Activated CD8-positive, alpha-beta memory T cell treated with anti-CD3 and anti-CD28 coated beads for 24 hours (primary cell): ENCODE data around the gene ZER1.
"Not testable (repeated sequence)": the region's sequence is repeated elsewhere in the genome, so short reads cannot be mapped to it uniquely, and the experiment has no call there.

ENCODE experiments used
- DNase-seq: peaks from one replicate; pipeline ENCODE4 v3.0.0-alpha.2; 2020

The ZER1 gene

DNA sequence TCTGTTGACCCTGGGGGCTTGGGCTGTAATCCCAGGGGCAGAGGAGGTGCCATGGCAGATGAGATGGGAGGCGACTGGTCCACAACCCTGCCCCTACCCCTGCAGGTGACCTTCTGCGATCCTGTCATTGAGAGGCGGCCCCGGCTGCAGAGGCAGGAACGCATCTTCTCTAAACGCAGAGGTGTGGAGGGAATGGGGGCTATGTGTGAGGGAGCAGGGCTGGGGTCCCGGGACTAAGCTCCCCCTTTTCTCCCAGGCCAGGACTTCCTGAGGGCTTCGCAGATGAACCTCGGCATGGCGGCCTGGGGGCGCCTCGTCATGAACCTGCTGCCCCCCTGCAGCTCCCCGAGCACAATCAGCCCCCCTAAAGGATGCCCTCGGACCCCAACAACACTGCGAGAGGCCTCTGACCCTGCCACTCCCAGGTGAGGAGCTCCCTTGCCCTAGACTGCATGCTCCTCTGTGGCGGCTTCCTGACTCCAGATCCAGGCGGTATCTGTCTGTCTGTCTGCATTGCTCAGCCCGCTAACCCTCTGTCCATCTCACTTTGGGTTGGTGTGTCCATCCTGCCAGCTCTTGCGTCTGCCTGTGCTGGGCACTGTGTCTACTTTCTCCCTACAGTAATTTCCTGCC, 57.7 kb downstream of the ZER1 start:
- no peak for DNase-seq

DNA sequence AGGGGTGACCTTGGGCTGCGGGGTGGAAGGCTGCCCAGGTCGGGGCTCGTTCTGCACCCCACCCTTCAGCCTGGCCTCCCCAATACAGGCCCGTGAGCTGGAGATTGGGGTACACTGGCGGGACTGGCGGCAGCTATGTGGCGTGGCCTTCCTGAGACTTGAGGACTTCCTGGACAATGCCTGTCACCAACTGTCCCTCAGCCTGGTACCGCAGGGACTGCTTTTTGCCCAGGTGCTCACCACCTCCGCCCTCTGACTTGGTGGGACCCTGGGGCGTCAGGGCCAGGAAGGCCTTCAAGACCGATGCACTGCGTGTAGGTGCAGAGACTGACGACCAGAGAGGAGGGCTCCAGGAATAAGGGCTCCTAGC, 58.3 kb downstream of the ZER1 start:
- no peak for DNase-seq

DNA sequence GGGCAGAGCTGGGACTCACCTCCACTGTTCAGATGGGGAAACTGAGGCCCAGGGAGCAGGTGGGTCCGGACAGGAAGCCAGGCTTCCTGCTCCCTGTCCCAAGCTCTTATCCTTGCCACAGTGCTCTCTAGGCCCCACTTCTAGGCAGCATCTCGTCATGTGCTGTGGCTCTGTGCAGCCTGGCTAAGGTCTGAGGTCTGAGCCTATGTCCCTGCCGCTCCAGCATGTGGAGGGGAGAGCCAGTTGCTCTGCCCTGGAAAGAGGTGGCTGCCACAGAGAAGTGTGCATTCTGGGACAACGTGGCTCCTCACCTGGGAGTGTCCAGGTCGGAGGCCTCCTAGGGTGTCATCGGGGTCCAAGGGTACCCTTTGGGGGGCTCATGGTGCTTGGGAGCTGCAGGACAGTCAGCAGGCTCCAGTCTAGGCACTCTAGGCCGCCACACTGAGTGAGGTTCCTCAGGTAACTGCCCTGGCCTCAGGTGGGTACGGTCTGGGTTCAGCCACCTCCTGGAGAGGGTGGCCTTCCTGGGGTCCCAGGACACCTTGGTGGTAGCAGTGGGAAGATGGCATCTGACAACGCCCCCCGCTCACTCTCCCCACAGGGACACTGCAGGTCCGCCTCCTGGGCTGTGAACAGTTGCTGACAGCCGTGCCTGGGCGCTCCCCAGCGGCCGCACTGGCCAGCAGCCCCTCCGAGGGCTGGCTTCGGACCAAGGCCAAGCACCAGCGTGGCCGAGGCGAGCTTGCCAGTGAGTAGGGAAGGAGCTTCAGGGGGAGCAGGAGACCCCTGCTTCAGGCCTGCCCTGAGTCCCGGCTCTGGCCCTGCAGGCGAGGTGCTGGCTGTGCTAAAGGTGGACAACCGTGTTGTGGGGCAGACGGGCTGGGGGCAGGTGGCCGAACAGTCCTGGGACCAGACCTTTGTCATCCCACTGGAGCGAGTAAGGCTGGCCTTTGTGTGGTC, 59.0 kb downstream of the ZER1 start:
- DNase-seq: no peak

DNA sequence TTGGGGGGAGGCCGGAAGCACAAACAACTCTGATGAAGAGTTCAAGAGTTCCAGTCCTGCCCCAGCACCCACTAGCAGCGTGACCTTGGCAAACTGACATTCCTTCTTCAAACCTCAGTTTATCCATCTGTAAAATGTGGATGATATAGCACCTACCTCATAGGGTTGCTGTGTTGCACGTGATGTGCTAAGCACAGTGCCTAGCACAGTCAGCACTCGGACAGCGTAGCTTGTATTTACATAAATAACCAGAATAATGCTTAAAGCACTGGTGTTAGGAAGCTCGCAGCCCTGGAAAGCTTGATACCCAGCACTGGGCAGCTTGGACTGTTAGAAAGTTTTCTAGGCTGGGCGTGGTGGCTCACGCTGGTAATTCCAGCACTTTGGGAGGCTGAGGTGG, 64.3 kb downstream of the ZER1 start:
- DNase-seq: no peak

DNA sequence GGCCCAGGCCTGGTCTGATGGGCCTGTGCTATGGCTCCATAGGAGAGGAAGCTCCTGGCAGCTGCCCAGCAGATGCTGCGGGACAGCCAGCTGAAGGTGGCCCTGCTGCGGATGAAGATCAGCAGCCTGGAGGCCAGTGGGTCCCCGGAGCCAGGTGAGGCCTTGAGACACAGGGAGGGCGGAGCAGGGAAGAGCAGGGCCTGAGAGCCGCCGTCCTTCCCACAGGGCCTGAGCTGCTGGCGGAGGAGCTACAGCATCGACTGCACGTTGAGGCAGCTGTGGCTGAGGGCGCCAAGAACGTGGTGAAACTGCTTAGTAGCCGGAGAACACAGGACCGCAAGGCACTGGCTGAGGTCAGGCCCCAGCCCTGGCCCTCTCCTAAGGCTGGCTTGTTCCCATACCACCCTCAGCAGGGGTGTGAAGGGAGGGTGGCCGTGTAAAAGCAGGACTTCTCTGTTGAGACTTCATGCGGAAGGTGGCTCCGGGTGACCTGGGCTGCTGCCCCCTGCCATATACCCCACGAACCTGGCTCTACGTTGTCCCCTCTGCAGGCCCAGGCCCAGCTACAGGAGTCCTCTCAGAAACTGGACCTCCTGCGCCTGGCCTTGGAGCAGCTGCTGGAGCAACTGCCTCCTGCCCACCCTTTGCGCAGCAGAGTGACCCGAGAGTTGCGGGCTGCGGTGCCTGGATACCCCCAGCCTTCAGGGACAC, 64.9 kb downstream of the ZER1 start:
- no peak for DNase-seq

DNA sequence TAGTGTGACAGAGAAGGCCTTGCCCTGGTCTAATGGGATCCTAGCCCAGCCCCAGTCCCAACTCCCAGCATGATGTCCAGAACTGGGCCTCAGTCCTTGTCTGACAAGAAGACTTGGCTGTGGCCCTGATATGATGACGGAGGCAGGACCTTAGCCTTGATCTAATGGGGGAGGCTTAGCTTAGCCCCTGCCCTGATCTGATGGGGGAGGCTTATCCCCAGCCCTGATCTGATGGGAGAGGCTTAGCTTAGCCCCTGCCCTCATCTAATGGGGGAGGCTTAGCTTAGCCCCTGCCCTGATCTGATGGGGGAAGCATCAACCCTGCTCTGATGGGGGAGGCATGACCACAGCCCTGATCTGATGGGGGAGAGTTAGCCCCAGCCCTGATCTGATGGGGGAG, 65.7 kb downstream of the ZER1 start:
- DNase-seq: no peak

DNA sequence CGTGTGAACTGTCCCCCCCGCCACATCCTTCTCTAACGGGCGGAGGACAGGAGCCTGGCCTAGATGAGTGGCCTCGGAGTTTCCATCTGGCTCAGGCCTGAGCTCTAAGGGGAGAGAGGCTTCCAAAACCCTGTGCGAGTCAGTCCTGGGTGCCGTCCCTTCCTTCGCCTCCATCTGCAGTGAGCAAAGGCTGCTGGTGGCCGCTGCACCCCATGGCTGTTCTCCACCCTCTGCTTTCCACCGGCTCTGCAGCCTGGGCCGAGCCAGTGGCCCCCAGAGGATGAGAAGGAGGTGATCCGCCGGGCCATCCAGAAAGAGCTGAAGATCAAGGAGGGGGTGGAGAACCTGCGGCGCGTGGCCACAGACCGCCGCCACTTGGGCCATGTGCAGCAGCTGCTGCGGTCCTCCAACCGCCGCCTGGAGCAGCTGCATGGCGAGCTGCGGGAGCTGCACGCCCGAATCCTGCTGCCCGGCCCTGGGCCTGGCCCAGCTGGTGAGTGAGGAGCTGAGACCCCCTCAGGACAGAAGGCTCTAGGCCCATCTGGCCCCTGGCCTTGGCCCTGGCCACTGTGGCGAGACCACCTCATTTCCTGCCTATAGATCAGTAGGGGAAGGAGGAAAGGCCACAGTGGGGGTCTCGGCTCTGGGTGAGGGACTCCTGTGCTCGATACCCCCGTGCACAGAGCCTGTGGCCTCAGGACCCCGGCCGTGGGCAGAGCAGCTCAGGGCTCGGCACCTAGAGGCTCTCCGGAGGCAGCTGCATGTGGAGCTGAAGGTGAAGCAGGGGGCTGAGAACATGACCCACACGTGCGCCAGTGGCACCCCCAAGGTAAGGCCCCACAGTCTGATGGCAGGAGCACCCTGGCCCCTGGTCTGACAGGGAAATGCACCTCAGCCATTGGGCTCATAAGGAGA, 66.4 kb downstream of the ZER1 start:
- DNase-seq: no peak

DNA sequence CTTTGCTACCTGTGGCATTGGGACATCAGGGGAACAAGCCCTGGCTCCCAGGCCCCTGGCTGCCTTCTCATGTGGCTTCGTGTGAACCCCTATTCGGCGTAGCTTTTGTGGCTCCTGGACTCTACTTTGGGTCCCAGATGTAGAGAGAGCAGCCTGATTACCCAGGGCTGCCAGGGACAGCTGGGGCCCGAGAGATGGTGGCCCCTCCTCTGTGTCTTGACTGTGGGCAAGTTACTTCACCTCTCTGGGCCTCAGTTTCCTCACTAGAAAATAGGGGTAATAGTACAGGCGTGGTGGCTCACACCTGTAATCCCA, 67.4 kb downstream of the ZER1 start:
- no peak for DNase-seq

DNA sequence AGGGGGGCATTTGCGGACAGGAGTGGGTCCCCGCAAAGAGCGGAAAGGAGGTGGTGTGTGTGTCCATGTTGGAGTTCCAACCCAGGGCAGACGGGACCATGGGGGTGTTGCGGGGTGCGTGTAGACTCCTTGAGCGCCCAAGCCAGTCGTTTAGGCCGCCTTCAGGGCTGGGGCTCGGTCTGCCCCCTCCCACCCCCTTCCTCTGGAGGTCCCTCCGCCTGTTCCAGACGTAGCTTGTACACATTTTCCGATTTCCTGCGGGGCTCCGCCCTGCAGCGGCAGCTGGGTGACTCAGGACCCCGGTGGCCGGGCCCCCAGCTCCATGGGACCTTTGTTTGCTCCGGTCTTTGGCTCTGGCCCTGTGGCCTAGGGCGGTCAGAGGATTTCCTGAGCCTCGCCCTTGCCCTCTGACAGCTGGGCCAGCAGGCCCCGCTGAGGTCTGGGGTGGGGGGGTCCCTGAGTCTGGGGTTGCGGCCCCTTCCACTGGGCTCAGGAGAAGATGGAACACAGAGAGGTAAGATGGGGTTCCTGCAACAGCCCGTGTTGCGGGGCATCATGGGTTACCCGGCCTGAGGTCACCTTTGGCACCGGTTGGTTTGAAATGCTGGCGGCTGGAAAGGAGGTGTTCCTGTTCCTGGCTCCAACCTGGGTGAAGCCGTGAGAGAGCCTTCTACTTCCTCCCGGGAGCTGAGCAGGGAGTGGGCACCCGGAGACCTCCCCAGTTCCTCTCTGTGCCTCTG, 67.9 kb downstream of the ZER1 start:
- no peak for DNase-seq

DNA sequence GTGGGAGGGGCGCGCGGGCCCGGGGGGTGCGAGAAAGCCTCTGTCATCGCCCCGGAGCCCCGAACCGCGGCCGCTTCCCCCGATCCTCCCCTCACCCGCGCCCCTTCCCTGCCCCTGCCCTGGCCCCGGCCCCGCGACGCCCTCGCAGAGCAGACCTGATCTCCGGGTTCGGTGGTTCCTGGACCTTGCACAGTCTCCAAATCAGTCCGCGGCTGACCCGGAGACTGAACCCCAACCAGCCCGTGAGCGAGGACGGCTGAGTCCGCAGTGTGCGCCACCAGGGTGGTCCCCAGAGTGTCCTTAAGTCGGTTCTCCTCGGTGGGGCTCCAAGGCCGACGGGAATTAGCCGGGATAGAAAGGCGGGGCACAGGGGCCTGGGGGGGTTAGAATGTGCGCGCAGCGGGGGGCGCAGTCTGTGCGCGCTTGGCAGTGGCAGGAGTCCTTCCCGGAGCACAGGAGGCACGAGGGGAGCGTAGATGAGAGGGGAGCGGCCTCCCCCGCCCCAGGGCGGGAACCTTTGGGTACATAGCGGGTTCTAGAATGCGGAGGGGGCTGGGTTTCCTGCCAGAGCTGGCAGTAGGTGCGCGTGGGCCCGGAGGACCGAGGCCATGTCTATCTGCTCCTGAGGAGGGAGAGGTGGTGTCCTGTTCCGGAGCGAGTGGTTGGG, 68.6 kb downstream of the ZER1 start:
- peak; percentile 77 for DNase-seq

DNA sequence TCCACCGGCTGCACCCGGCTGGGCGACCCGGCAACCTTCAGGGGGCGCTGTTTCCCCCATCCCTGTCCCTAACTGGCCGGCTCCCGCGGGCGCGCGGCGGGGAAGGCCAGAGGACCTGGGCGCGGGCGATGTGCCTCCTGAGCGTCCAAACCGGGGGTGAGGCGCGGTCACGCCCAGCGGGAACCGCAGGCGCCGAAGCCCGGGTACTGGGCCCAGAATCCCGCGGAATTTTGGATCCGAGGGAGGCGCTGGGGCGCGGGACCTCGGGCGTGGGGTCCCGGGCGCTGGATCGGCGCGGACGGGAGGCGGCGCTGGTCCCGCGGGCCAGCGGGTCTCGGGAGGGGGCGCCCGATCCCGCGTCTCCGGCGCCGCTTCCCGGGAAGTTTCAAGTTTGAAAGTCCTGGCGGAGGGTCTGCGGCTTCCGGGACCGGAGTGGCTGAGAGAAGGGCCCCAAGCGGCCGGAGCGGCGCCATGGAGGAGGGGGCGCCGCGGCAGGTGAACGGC, 69.2 kb downstream of the ZER1 start, which contains the start of gene PKN3:
Gene PKN3, plus strand, starts transcription at position 59 of the 504 bp plus-strand sequence. Its CDS starts 413 bp downstream, at position 472.
- DNase-seq: peak; percentile 97

DNA sequence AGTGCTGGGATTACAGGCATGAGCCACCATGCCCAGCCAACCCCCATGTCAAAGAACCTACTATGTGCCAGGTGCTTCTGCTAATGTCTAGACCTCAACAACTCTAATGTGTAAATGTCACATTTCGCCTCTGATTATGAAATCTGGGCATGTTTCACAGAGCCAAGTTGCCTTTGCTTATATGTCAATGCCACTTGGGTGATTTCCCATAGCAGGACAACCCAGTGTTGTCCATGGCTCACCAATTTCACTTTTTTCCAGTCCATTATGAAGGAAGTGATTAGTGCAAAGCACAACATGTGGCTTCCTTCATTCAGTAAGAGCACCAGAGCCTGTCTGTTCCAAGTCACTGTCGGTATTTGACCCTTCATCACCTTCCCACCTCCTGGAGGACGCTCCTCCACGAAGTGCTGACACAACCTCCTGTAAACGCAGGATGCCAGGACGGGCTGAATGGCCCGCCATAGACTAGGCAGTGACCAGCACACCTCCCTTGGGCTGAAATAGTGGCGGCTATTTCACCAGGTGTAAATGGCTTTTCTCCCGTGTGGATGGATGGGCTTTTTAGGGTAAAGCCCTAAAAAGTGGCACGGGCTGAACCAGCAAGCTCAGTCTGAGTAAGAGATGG, 70.4 kb downstream of the ZER1 start:
- no peak for DNase-seq

DNA sequence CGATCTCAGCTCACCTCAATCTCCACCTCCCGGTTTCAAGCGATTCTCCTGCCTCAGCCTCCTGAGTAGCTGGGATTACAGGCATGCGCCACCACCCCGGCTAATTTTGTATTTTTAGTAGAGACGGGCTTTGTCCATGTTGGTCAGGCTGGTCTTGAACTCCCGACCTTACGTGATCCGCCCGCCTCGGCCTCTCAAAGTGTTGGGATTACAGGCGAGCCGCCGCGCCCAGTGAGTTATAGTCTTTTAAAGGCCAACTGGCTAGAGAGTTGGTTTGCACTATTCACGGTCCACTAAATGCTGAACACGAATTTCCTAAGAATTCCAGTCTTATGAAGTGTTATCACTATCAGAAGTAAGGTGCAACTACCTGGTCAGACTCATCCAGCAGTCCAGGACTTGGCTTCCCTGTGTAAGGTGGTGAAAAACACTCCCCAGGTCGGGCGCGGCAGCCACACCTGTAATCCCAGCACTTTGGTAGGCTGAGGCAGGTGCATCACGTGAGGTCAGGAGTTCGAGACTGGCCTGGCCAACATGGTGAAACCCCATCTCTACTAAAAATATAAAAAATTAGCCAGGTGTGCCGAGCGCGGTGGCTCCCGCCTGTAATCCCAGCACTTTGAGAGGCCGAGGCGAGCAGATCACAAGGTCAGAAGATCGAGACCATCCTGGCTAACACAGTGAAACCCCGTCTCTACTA, 72.5 kb downstream of the ZER1 start:
- not testable (repeated sequence) for DNase-seq

DNA sequence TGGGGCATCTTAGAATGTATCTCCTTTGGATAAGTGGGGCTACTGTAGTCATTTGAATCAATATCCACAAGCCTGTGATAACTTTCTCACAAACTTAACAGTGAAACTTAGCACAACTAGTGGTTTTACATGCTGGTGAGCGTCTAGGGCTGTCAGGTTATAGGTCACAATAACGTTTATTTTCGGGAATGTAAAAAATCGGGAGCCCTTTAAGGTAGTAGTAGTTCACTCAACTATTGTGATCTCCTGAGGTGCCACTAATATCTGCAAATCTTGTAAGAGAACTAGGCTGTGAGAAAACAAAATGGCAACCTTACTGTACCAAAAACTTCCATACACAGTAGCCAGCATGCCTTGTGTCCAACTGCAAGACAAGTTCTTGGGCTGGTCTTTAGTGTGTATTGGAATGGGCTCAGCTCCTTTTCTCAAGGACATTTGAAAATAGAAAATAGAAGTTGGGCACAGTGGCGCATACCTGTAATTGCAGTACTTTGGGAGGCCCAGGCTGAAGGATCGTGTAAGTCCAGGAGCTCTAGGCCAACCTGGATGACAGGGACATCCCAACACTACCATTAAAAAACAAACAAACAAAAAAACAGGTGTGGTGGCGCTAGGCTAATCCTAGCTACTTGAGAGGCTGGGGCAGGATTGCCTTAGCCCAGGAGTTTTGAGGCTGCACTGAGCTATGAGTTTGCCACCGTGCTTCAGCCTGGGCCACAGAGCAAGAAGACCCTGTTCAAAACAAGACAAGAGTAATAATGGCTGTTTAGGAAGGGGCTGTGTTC, 74.6 kb downstream of the ZER1 start:
- DNase-seq: no peak

DNA sequence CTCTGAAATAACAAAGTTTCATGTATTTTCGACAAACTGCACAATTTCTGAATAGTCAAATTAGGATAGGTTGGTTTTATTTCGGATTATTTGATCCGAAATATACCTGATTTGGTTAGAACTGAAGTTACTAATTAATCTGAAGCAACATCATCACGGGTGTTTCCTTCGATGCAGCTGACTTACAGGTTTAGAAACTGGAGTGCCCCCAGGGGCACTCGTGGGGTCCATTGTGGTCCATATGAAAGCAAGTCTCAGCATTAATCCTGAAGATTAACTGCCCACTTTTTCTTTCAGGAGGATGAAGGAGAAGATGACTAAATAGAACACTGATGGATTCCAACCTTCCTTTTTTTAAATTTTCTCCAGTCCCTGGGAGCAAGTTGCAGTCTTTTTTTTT, 77.4 kb downstream of the ZER1 start:
- DNase-seq: no peak

DNA sequence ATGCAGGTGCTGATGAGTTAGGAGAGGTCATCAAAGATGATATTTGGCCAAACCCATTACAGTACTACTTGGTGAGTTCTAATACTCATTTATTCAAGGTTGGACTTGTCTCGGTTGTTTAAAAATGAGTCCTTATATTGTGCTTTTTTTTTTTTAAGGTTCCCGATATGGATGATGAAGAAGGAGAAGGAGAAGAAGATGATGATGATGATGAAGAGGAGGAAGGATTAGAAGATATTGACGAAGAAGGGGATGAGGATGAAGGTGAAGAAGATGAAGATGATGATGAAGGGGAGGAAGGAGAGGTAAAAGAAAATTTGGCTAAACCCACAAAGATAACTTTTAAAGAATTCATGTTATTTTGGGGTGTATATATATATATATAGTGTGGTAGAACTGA, 78.0 kb downstream of the ZER1 start:
- not testable (repeated sequence) for DNase-seq

DNA sequence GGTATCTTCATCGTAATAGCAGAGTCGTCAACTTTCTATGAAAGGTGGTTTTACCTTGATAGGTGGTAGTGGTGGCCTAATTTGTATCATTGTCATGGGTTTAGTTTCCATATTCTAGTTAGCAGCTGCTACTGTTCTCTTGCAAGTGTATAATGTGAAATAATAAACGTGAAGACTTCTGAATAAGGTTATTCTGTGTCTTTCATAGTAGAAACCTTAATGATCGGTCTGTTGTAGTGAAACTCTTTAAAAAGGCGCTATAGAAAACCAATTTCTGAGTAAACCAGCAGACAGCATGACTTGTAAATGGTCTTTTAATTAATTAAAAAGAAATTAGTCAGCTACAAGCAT, 81.1 kb downstream of the ZER1 start:
- DNase-seq: no peak

DNA sequence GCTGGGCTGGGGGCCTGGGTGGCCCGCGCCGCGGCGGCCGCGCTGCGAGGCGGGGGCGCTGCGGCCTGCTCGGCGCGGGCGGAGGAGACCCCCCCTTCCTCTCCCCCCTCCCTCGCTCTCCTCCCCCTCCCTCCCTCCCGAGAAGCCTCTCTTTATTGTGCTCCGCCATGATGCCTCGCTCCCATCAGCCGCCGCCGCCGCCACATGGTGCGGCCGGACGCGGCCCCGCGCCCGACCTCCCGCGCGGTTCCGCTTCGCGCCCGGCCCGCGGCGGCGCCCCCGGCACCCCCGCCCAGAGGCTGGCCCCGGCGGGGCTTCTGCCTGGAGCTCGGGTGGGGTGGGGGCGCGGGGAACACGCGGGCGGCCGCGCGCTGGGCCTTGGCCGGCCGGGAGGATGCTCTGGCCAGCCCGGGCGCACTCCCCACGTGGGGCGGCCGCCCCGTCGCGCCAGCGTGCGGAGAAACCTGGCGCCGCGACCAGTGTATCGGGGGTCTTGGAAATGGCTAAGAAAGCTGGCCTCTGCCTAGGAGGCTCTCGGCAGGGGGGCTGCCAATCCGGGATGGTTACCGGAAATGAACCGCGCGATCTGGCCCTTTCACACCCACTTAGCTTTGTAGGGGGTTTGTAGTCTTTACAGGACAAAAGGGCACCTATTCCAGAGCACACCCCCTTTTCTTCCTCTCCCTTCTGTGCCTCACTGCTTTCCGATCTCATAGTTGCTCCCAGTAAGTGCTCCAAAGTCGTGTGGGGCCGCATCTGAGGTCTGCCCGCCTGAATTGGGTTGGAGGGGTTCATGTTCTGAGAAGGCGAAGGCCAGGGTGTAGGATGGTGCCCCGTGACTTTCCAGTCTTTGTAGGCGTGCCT, 81.7 kb downstream of the ZER1 start:
- DNase-seq: peak; percentile 77
